CD4-positive, alpha-beta T cell treated with Interleukin-15 for 1 hour (primary cell): ENCODE data around the gene ARL6IP6.
"Not testable (repeated sequence)": the region's sequence is repeated elsewhere in the genome, so short reads cannot be mapped to it uniquely, and the experiment has no call there.

ENCODE experiments used
- DNase-seq: peaks from one replicate; pipeline ENCODE4 v3.0.0-alpha.2; 2020

Gene ARL6IP6

GRCh38 chr2:152718076-152718908 lies at the start of gene ARL6IP6:
Gene ARL6IP6, plus strand, starts transcription at chr2:152718620. Its CDS starts 5 bp downstream, at chr2:152718625.
- DNase-seq = peak; percentile 90

- no peak for DNase-seq
Measured at GRCh38 chr2:152674334-152674733, 44.1 kb upstream of the ARL6IP6 start.

GRCh38 chr2:152676461-152676860 lies 42.0 kb upstream of the ARL6IP6 start:
- DNase-seq = no peak

- DNase-seq = no peak
Measured at GRCh38 chr2:152678808-152679207, 39.6 kb upstream of the ARL6IP6 start.

- DNase-seq = no peak
Measured at GRCh38 chr2:152682663-152683062, 35.8 kb upstream of the ARL6IP6 start.

- no peak for DNase-seq
Measured at GRCh38 chr2:152683400-152683799, 35.0 kb upstream of the ARL6IP6 start.

GRCh38 chr2:152686321-152686720 lies 32.1 kb upstream of the ARL6IP6 start:
- no peak for DNase-seq

- no peak for DNase-seq
Measured at GRCh38 chr2:152693033-152693432, 25.4 kb upstream of the ARL6IP6 start.

- DNase-seq = peak; percentile 32
Measured at GRCh38 chr2:152694161-152694661, 24.2 kb upstream of the ARL6IP6 start.

GRCh38 chr2:152695763-152696162 lies 22.7 kb upstream of the ARL6IP6 start:
- DNase-seq = no peak

- no peak for DNase-seq
Measured at GRCh38 chr2:152696476-152696875, 21.9 kb upstream of the ARL6IP6 start.

GRCh38 chr2:152701198-152701597 lies 17.2 kb upstream of the ARL6IP6 start:
- DNase-seq = no peak

- DNase-seq = no peak
Measured at GRCh38 chr2:152706477-152707021, 11.9 kb upstream of the ARL6IP6 start.

GRCh38 chr2:152708742-152709141 lies 9.7 kb upstream of the ARL6IP6 start:
- DNase-seq = no peak

GRCh38 chr2:152710713-152711112 lies 7.7 kb upstream of the ARL6IP6 start:
- no peak for DNase-seq

GRCh38 chr2:152715112-152715511 lies 3.3 kb upstream of the ARL6IP6 start:
- no peak for DNase-seq

GRCh38 chr2:152715854-152716428 lies 2.5 kb upstream of the ARL6IP6 start:
- no peak for DNase-seq

GRCh38 chr2:152716805-152717227 lies 1.6 kb upstream of the ARL6IP6 start:
- DNase-seq = peak; percentile 24

GRCh38 chr2:152717228-152718075 lies 968 bp upstream of the ARL6IP6 start, which contains the start of gene PRPF40A:
Gene PRPF40A, minus strand, starts transcription at chr2:152717461. Its CDS starts 22 bp downstream, at chr2:152717439.
- DNase-seq = peak; percentile 99

GRCh38 chr2:152718909-152719645 lies 657 bp downstream of the ARL6IP6 start:
- DNase-seq = peak; percentile 21

- DNase-seq = no peak
Measured at GRCh38 chr2:152720794-152721193, 2.4 kb downstream of the ARL6IP6 start.

GRCh38 chr2:152722639-152723038 lies 4.2 kb downstream of the ARL6IP6 start:
- DNase-seq = not testable (repeated sequence)
